ENCODE data around the gene RAPGEFL1.
"Not testable (repeated sequence)": the region's sequence is repeated elsewhere in the genome, so short reads cannot be mapped to it uniquely, and the experiment has no call there.

Gene RAPGEFL1

GRCh38 chr17:40177275-40177874 is at the start of gene RAPGEFL1:
TSS of gene RAPGEFL1 (plus strand) at chr17:40177470. CDS start at chr17:40177862, 392 bp downstream.
- H3K4me3 ChIP-seq (replicated peaks in 1 of 2; ENCODE audit: low read depth in 2 of 2, low read length in 2 of 2): peak within 1 kb of the TSS; percentile 46 to 47
- no peak for TF ChIP-seq CTCF (IDR thresholded peaks at IDR 0.05; ENCODE audit: low read depth, low read length)
- peak; percentile 60 to 77 for DNase-seq (ENCODE audit: low read depth in 2 of 2)

- TF ChIP-seq CTCF (IDR thresholded peaks at IDR 0.05; ENCODE audit: low read depth, low read length): no peak
- H3K4me3 ChIP-seq (replicated peaks in 1 of 2; ENCODE audit: low read depth in 2 of 2, low read length in 2 of 2): no peak overlapping the region
- DNase-seq (ENCODE audit: low read depth in 2 of 2): no peak
Observed at GRCh38 chr17:40129498-40129897, 47.8 kb upstream of the RAPGEFL1 start.

GRCh38 chr17:40130352-40131042 is 46.8 kb upstream of the RAPGEFL1 start:
- H3K4me3 ChIP-seq (replicated peaks in 1 of 2; ENCODE audit: low read depth in 2 of 2, low read length in 2 of 2): no peak overlapping the region
- peak in 1 of 2 donors; percentile 45 for DNase-seq (ENCODE audit: low read depth in 2 of 2)
- no peak for TF ChIP-seq CTCF (IDR thresholded peaks at IDR 0.05; ENCODE audit: low read depth, low read length)

- TF ChIP-seq CTCF (IDR thresholded peaks at IDR 0.05; ENCODE audit: low read depth, low read length): no peak
- DNase-seq (ENCODE audit: low read depth in 2 of 2): no peak
- no peak overlapping the region for H3K4me3 ChIP-seq (replicated peaks in 1 of 2; ENCODE audit: low read depth in 2 of 2, low read length in 2 of 2)
Observed at GRCh38 chr17:40134184-40134583, 43.1 kb upstream of the RAPGEFL1 start.

- no peak for TF ChIP-seq CTCF (IDR thresholded peaks at IDR 0.05; ENCODE audit: low read depth, low read length)
- H3K4me3 ChIP-seq (replicated peaks in 1 of 2; ENCODE audit: low read depth in 2 of 2, low read length in 2 of 2): no peak overlapping the region
- DNase-seq (ENCODE audit: low read depth in 2 of 2): no peak
Observed at GRCh38 chr17:40135817-40136216, 41.5 kb upstream of the RAPGEFL1 start.

GRCh38 chr17:40139566-40140058 is 37.7 kb upstream of the RAPGEFL1 start:
- DNase-seq (ENCODE audit: low read depth in 2 of 2): no peak
- peak overlapping the region; percentile 53 to 64 for H3K4me3 ChIP-seq (replicated peaks in 1 of 2; ENCODE audit: low read depth in 2 of 2, low read length in 2 of 2)
- no peak for TF ChIP-seq CTCF (IDR thresholded peaks at IDR 0.05; ENCODE audit: low read depth, low read length)

- H3K4me3 ChIP-seq (replicated peaks in 1 of 2; ENCODE audit: low read depth in 2 of 2, low read length in 2 of 2); DNase-seq (ENCODE audit: low read depth in 2 of 2): not testable (repeated sequence)
Observed at GRCh38 chr17:40143166-40143565, 34.1 kb upstream of the RAPGEFL1 start.
